ENCODE results near the gene TECPR1.
A peak's percentile ranks its signal among the peaks of the same experiment; 100 is the strongest.

TECPR1 gene

DNA sequence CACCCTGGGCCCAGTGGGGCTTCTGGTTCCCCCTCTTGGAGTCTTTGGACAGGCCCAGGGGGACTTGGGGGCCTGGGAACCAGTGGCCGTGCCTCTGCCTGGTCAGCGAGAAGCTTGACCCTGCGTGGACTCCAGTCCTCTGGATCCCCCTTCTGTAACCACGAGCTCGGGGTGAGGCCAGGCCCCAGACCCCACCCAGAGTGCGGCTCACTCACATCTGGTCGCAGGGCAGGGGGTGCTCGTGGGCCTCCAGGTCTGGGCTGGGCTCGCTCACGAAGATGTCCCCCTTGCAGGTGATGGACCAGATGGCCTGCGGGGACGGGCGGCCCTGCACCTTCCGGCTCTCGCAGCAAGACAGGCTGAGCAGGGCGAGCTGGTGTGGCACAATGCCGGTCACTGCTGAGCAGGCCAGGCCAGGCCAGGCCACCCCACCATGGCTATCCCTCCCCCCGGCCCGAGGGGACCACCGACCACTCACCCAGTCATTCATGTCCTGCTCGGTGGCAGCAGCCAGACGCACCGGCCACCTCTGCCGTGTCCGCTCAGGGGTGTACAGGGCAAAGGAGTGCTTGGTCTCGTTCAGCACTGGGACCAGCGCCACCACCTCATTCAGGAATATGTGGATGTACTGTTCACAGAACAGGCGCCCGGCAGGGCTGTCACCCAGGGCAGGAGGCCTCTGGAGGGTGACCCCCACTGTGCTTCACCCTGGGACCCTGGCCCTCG lies 21.1 kb downstream of the TECPR1 start:
- ChIA-PET POLR2A (no interaction called here), CTCF (no interaction called here)
- no peaks in the 10 kb centered on the region for H3K9me3 ChIP-seq (ENCODE audit: control insufficient read depth, insufficient read depth, low read depth, low read length)
- H3K27ac ChIP-seq (ENCODE audit: extremely low read depth, low read depth, low read length), result no peak overlapping the region
- H3K4me3 ChIP-seq (ENCODE audit: low read depth, low read length), result no peak overlapping the region
- peaks cover 3 to 4% of the 10 kb centered on the region in 2 experiments; a peak in 2 of 3 replicates for H3K36me3 ChIP-seq (ENCODE audit: control insufficient read depth in 2 of 2, insufficient read depth in 1 of 2, low read length in 2 of 2)
- TF ChIP-seq ZNF354C (tag by site-specific recombination; IDR thresholded peaks at IDR 0.05; ENCODE audit: borderline replicate concordance, low read depth), result no peak
- TF ChIP-seq ZNF175 (tag by site-specific recombination; IDR thresholded peaks at IDR 0.05), result no peak
- TF ChIP-seq ZNF280D (tag by site-specific recombination; IDR thresholded peaks at IDR 0.05), result no peak
- no peak for TF ChIP-seq ZNF391 (tag by site-specific recombination; IDR thresholded peaks at IDR 0.05; ENCODE audit: borderline replicate concordance, low read depth)
- no peak for TF ChIP-seq KLF7 (tag by site-specific recombination; IDR thresholded peaks at IDR 0.05; ENCODE audit: borderline replicate concordance)
- no peak for TF ChIP-seq WT1 (tag by site-specific recombination; IDR thresholded peaks at IDR 0.05)
- TF ChIP-seq ZNF114 (tag by site-specific recombination; IDR thresholded peaks at IDR 0.05), result no peak
- TF ChIP-seq TCF7L2 (IDR thresholded peaks at IDR 0.05; ENCODE audit: borderline replicate concordance, low read depth, low read length), result no peak
- no peak for TF ChIP-seq ZNF558 (tag by site-specific recombination; IDR thresholded peaks at IDR 0.05)
- no peak for TF ChIP-seq ZNF548 (tag by site-specific recombination; IDR thresholded peaks at IDR 0.05)
- no peak for TF ChIP-seq ZNF302 (tag by site-specific recombination; IDR thresholded peaks at IDR 0.05; ENCODE audit: low read depth)
- TF ChIP-seq ZNF23 (tag by site-specific recombination; IDR thresholded peaks at IDR 0.05; ENCODE audit: borderline replicate concordance), result no peak
- TF ChIP-seq ATF2 (tag by site-specific recombination; IDR thresholded peaks at IDR 0.05; ENCODE audit: low read depth), result no peak
- no peak for TF ChIP-seq KLF9 (tag by site-specific recombination; IDR thresholded peaks at IDR 0.05; ENCODE audit: low read depth)
- no peak for TF ChIP-seq SCRT2 (tag by site-specific recombination; IDR thresholded peaks at IDR 0.05)
- TF ChIP-seq ZNF571 (tag by site-specific recombination; IDR thresholded peaks at IDR 0.05), result no peak
- H3K4me1 ChIP-seq (ENCODE audit: control insufficient read depth, insufficient read depth, low read length), result no peaks in the 10 kb centered on the region

DNA sequence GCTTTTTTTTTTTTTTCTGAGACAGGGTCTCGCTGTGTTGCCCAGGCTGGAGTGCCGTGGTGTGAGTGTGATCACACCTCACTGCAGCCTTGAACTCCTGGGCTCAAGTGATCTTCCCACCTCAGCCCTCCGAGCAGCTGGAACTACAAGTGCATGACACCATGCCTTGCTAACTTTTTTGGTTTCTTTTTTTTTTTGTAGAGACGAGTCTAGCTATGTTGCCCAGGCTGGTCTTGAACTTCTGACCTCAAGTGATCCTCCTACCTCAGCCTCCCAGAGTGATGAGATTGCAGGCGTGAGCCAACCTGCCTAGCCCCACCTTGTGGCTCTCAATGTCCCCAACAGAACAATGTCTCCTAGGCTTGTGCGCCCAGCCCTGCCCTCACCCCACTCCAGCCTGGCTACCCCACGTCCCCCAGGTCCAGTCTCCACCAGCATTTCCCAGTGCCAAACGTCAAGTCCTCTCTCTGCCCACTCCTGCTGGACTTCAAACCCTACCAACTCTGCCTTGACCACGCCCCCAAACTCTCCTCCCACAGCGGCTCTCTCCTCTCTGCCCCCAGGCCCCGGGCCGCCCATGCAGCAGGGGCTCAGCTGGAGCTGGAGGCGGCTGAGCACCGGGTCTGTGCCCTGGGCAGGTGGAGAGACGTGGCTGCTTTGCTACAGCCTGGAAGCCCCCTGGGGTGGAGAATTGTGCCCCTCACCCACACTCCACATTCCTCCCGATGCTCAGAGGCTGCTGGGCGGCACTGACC lies 21.9 kb downstream of the TECPR1 start:
- H3K4me1 ChIP-seq (ENCODE audit: control insufficient read depth, insufficient read depth, low read length), result no peaks in the 10 kb centered on the region
- ChIA-PET CTCF (no interaction called here), POLR2A (no interaction called here)
- no peak overlapping the region for H3K27ac ChIP-seq (ENCODE audit: extremely low read depth, low read depth, low read length)
- H3K36me3 ChIP-seq (ENCODE audit: control insufficient read depth in 2 of 2, insufficient read depth in 1 of 2, low read length in 2 of 2), result peaks cover 3 to 4% of the 10 kb centered on the region in 2 experiments; a peak in 2 of 3 replicates
- H3K9me3 ChIP-seq (ENCODE audit: control insufficient read depth, insufficient read depth, low read depth, low read length), result no peaks in the 10 kb centered on the region
- no peak overlapping the region for H3K4me3 ChIP-seq (ENCODE audit: low read depth, low read length)
- TF ChIP-seq ZFHX2 (tag by site-specific recombination; conservative IDR thresholded peaks at IDR 0.05) (peak; percentile 92), ZNF335 (tag by site-specific recombination; conservative IDR thresholded peaks at IDR 0.05) (no peak), KLF9 (tag by site-specific recombination; IDR thresholded peaks at IDR 0.05; ENCODE audit: low read depth) (peak; percentile 53), ZNF121 (tag by site-specific recombination; IDR thresholded peaks at IDR 0.05) (peak; percentile 67; the same call in 1 of the 2 replicates), EGR2 (tag by site-specific recombination; IDR thresholded peaks at IDR 0.05; ENCODE audit: low read depth) (peak; percentile 95), ZNF776 (tag by site-specific recombination; IDR thresholded peaks at IDR 0.05; ENCODE audit: borderline replicate concordance) (no peak), OSR2 (tag by site-specific recombination; IDR thresholded peaks at IDR 0.05) (no peak)
- TF ChIP-seq, protein P1, sequence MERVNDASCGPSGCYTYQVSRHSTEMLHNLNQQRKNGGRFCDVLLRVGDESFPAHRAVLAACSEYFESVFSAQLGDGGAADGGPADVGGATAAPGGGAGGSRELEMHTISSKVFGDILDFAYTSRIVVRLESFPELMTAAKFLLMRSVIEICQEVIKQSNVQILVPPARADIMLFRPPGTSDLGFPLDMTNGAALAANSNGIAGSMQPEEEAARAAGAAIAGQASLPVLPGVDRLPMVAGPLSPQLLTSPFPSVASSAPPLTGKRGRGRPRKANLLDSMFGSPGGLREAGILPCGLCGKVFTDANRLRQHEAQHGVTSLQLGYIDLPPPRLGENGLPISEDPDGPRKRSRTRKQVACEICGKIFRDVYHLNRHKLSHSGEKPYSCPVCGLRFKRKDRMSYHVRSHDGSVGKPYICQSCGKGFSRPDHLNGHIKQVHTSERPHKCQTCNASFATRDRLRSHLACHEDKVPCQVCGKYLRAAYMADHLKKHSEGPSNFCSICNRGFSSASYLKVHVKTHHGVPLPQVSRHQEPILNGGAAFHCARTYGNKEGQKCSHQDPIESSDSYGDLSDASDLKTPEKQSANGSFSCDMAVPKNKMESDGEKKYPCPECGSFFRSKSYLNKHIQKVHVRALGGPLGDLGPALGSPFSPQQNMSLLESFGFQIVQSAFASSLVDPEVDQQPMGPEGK (tag by site-specific recombination; IDR thresholded peaks at IDR 0.05), result no peak

Measured in HEK293 (cell line).